Activated T-cell treated with anti-CD3 and anti-CD28 coated beads, Interleukin-2, amount 50 U/mL, for 4 hours (primary cell): ENCODE measurements around the gene PXDN. TPM values are rescaled to one million over a fixed set of nuclear protein-coding genes. Genes with fewer than 3 reads are reported as not detected.
A peak's percentile ranks its signal among the peaks of the same experiment; 100 is the strongest.
"Not testable (repeated sequence)": the region's sequence is repeated elsewhere in the genome, so short reads cannot be mapped to it uniquely, and the experiment has no call there.

ENCODE experiments used
- ATAC-seq, 2 donors: fragments of 200-7000 bp; cut with Tn5 transposase; one replicate each; pipeline ENCODE4 v1.10.0; 2021
- DNase-seq: peaks from one replicate; pipeline ENCODE4 v3.0.0-alpha.2; 2020
- H3K27me3 Mint-ChIP-seq: one replicate; pipeline ENCODE4 v1.8.0; 2021; ENCODE audit warnings: low read depth, mixed read lengths
- H3K36me3 Mint-ChIP-seq: one replicate; pipeline ENCODE4 v1.8.0; 2022; ENCODE audit warnings: mixed read lengths; ENCODE audit not compliant: insufficient read depth
- H3K4me1 Mint-ChIP-seq: one replicate; pipeline ENCODE4 v1.8.0; 2021; ENCODE audit warnings: low read depth, mixed read lengths
- H3K4me3 Mint-ChIP-seq: one replicate; pipeline ENCODE4 v1.8.0; 2021; ENCODE audit warnings: mild to moderate bottlenecking, moderate library complexity, mixed read lengths
- H3K9me3 Mint-ChIP-seq: one replicate; pipeline ENCODE4 v1.8.0; 2021; ENCODE audit warnings: mixed read lengths
- total RNA-seq, 3 donors: library from RNA; stranded (reverse); gene quantifications; one replicate each; pipeline ENCODE4 v1.2.1, GENCODE V29; 2021

Gene PXDN
- total RNA-seq, 3 donors from 2014 or later, result 0.76 to 1.2 (median 1.2) TPM

GRCh38 chr2:1718339-1719220 lies 25.7 kb downstream of the PXDN start:
- Mint-ChIP-seq H3K4me3 (no peak overlapping the region), H3K9me3 (no peaks in the 10 kb centered on the region), H3K27me3 (peaks cover 6% of the 10 kb centered on the region), H3K36me3 (no peaks in the 10 kb centered on the region), H3K4me1 (no peaks in the 10 kb centered on the region)
- no peak for DNase-seq
- no peak for ATAC-seq

GRCh38 chr2:1717113-1717512 lies 27.2 kb downstream of the PXDN start:
- no peak for ATAC-seq
- peaks cover 6% of the 10 kb centered on the region for H3K27me3 Mint-ChIP-seq

GRCh38 chr2:1716441-1716840 lies 27.9 kb downstream of the PXDN start:
- H3K4me3 Mint-ChIP-seq, result no peak overlapping the region
- ATAC-seq (no peak), DNase-seq (no peak)
- H3K9me3 Mint-ChIP-seq, result no peaks in the 10 kb centered on the region
- no peaks in the 10 kb centered on the region for H3K36me3 Mint-ChIP-seq
- H3K27me3 Mint-ChIP-seq, result peaks cover 9% of the 10 kb centered on the region
- H3K4me1 Mint-ChIP-seq, result no peaks in the 10 kb centered on the region

More at GRCh38 chr2:1717113-1717512, 27.2 kb downstream of the PXDN start:
- DNase-seq, result no peak
- H3K4me1 Mint-ChIP-seq, result no peaks in the 10 kb centered on the region
- no peak overlapping the region for H3K4me3 Mint-ChIP-seq
- H3K9me3 Mint-ChIP-seq, result no peaks in the 10 kb centered on the region
- no peaks in the 10 kb centered on the region for H3K36me3 Mint-ChIP-seq

GRCh38 chr2:1716014-1716305 lies 28.4 kb downstream of the PXDN start:
- H3K9me3 Mint-ChIP-seq, H3K4me3 Mint-ChIP-seq, H3K4me1 Mint-ChIP-seq, DNase-seq, ATAC-seq, H3K27me3 Mint-ChIP-seq, H3K36me3 Mint-ChIP-seq: not testable (repeated sequence)

- peaks cover 9% of the 10 kb centered on the region for H3K27me3 Mint-ChIP-seq
- no peak overlapping the region for H3K4me3 Mint-ChIP-seq
- no peaks in the 10 kb centered on the region for H3K9me3 Mint-ChIP-seq
- no peaks in the 10 kb centered on the region for H3K4me1 Mint-ChIP-seq
- DNase-seq, result no peak
- H3K36me3 Mint-ChIP-seq, result no peaks in the 10 kb centered on the region
- no peak for ATAC-seq
Observed at GRCh38 chr2:1715184-1716013, 28.9 kb downstream of the PXDN start.

- H3K9me3 Mint-ChIP-seq, result no peaks in the 10 kb centered on the region
Observed at GRCh38 chr2:1714291-1715064, 29.8 kb downstream of the PXDN start.

GRCh38 chr2:1713839-1714236 lies 30.5 kb downstream of the PXDN start:
- no peaks in the 10 kb centered on the region for H3K4me1 Mint-ChIP-seq
- H3K36me3 Mint-ChIP-seq, result no peaks in the 10 kb centered on the region
- no peaks in the 10 kb centered on the region for H3K9me3 Mint-ChIP-seq
- no peak overlapping the region for H3K4me3 Mint-ChIP-seq
- peaks cover 9% of the 10 kb centered on the region for H3K27me3 Mint-ChIP-seq
- ATAC-seq, result no peak
- no peak for DNase-seq

More at GRCh38 chr2:1714291-1715064, 29.8 kb downstream of the PXDN start:
- DNase-seq (no peak), ATAC-seq (no peak)
- H3K36me3 Mint-ChIP-seq, result no peaks in the 10 kb centered on the region
- no peak overlapping the region for H3K4me3 Mint-ChIP-seq
- no peaks in the 10 kb centered on the region for H3K4me1 Mint-ChIP-seq
- H3K27me3 Mint-ChIP-seq, result peaks cover 9% of the 10 kb centered on the region

- Mint-ChIP-seq H3K4me1 (no peaks in the 10 kb centered on the region), H3K27me3 (peaks cover 9% of the 10 kb centered on the region)
Observed at GRCh38 chr2:1713142-1713838, 31.0 kb downstream of the PXDN start.

GRCh38 chr2:1709946-1710560 lies 34.3 kb downstream of the PXDN start:
- peaks cover 9% of the 10 kb centered on the region for H3K27me3 Mint-ChIP-seq
- peaks cover 1% of the 10 kb centered on the region for H3K4me1 Mint-ChIP-seq
- no peak for ATAC-seq

More at GRCh38 chr2:1713142-1713838, 31.0 kb downstream of the PXDN start:
- Mint-ChIP-seq H3K4me3 (no peak overlapping the region), H3K36me3 (no peaks in the 10 kb centered on the region), H3K9me3 (no peaks in the 10 kb centered on the region)
- ATAC-seq, result no peak
- DNase-seq, result no peak

GRCh38 chr2:1709335-1709605 lies 35.0 kb downstream of the PXDN start:
- H3K27me3 Mint-ChIP-seq, result peaks cover 10% of the 10 kb centered on the region
- no peaks in the 10 kb centered on the region for H3K9me3 Mint-ChIP-seq
- peaks cover 1% of the 10 kb centered on the region for H3K4me1 Mint-ChIP-seq
- no peaks in the 10 kb centered on the region for H3K36me3 Mint-ChIP-seq
- H3K4me3 Mint-ChIP-seq, result no peak overlapping the region
- ATAC-seq (no peak), DNase-seq (no peak)

More at GRCh38 chr2:1709946-1710560, 34.3 kb downstream of the PXDN start:
- Mint-ChIP-seq H3K9me3 (no peaks in the 10 kb centered on the region), H3K4me3 (no peak overlapping the region), H3K36me3 (no peaks in the 10 kb centered on the region)
- DNase-seq, result no peak

- ATAC-seq (peak in 1 of 2 donors; percentile 34), DNase-seq (no peak)
- H3K36me3 Mint-ChIP-seq, result no peaks in the 10 kb centered on the region
- peaks cover 7% of the 10 kb centered on the region for H3K27me3 Mint-ChIP-seq
- H3K4me3 Mint-ChIP-seq, result no peak overlapping the region
- H3K4me1 Mint-ChIP-seq, result peaks cover 1% of the 10 kb centered on the region
- no peaks in the 10 kb centered on the region for H3K9me3 Mint-ChIP-seq
Observed at GRCh38 chr2:1708476-1709334, 35.6 kb downstream of the PXDN start.

GRCh38 chr2:1707771-1708418 lies 36.4 kb downstream of the PXDN start:
- no peaks in the 10 kb centered on the region for H3K36me3 Mint-ChIP-seq
- no peak for ATAC-seq
- H3K4me1 Mint-ChIP-seq, result peaks cover 1% of the 10 kb centered on the region
- no peak overlapping the region for H3K4me3 Mint-ChIP-seq
- DNase-seq, result no peak
- H3K9me3 Mint-ChIP-seq, result no peaks in the 10 kb centered on the region
- H3K27me3 Mint-ChIP-seq, result peaks cover 7% of the 10 kb centered on the region
